Testis (tissue), 3 donors: Measurements from ENCODE around the gene TUBGCP6. TPM values are rescaled to one million over a fixed set of nuclear protein-coding genes. Genes with fewer than 3 reads are reported as not detected.

ENCODE experiments used
- DNase-seq: peaks from one replicate; pipeline ENCODE4 v3.0.0-alpha.2; 2019
- H3K27ac ChIP-seq, 2 donors: fragments of 200-600 bp; sonication (generic); one replicate each; pipeline ENCODE4 v1.5.1; 2019
- H3K27me3 ChIP-seq: fragments of 200-600 bp; sonication (generic); one replicate; pipeline ENCODE4 v1.5.1; 2019
- H3K36me3 ChIP-seq: fragments of 200-600 bp; sonication (generic); one replicate; pipeline ENCODE4 v1.5.1; 2017; ENCODE audit warnings: low read depth; ENCODE audit errors: missing control alignments
- H3K4me1 ChIP-seq: fragments of 200-600 bp; sonication (generic); one replicate; pipeline ENCODE4 v1.5.1; 2019
- H3K4me3 ChIP-seq, 2 donors: fragments of 200-600 bp; sonication (generic); one replicate each; pipeline ENCODE4 v1.5.1; 2017 to 2019
- H3K9me3 ChIP-seq: fragments of 200-600 bp; sonication (generic); one replicate; pipeline ENCODE4 v1.5.1; 2017
- CTCF ChIP-seq, 3 experiments: fragments of 450-650 bp in 2 of 3; fragments of 200-600 bp in 1 of 3; sonication (generic) in 1 of 3; IDR thresholded peaks; one replicate each; pipeline ENCODE4 v1.5.1; 2016 to 2019; ENCODE audit warnings: antibody characterized with exemption in 3 of 3, mild to moderate bottlenecking in 2 of 3, moderate library complexity in 1 of 3
- POLR2A ChIP-seq: fragments of 450-650 bp; IDR thresholded peaks from one replicate; pipeline ENCODE4 v1.6.1; 2017; ENCODE audit warnings: antibody characterized with exemption, mild to moderate bottlenecking, moderate library complexity
- WGBS, 2 donors: methylation state at CpG; one replicate each; pipeline ENCODE4 v1.1.5; 2018; 5-methylcytosine and 5-hydroxymethylcytosine counted together
- intact Hi-C: fragments of 100-400 bp; cut with DNase I; formaldehyde crosslinking; loops from one replicate; pipeline ENCODE4 v1.15.1; 2023; ENCODE audit warnings: low total_unique reads
- polyA plus RNA-seq: library from polyadenylated mRNA; stranded (reverse); fragments of 350-450 nt; fragmentation: Illumina TruSeq; extraction: RNeasy Lipid Tissue Mini Kit (QIAGEN cat#74804); gene quantifications from one replicate; pipeline ENCODE4 v1.2.3, GENCODE V29; 2014; ENCODE audit warnings: low read depth, low replicate concordance; ENCODE audit not compliant: insufficient read depth
- total RNA-seq, 2 donors: library from RNA; depleted of rRNA; stranded (reverse); fragments of >200 nt; gene quantifications; one replicate each; pipeline ENCODE4 v1.2.3, GENCODE V29; 2016

Gene TUBGCP6
- total and polyA plus RNA-seq, 3 donors from 2014 or later = 40.2 to 143 (median 136) TPM

GRCh38 chr22:50243685-50244419 lies 971 bp downstream of the TUBGCP6 start:
- 11 to 12% methylated on average over 14 to 27 of the region's 27 CpGs for WGBS, 2 donors
- TF ChIP-seq POLR2A (no peak), CTCF (IDR thresholded peaks at IDR 0.05) (no peak)
- Histone ChIP-seq H3K4me1 (peaks cover 36% of the 10 kb centered on the region), H3K4me3 (peak overlapping the region; percentile 78 to 93), H3K27ac (peak overlapping the region; percentile 82 to 86), H3K9me3 (no peaks in the 10 kb centered on the region), H3K27me3 (no peaks in the 10 kb centered on the region), H3K36me3 (no peaks in the 10 kb centered on the region)
- intact Hi-C loops = no loop called here
- DNase-seq = no peak

DNA sequence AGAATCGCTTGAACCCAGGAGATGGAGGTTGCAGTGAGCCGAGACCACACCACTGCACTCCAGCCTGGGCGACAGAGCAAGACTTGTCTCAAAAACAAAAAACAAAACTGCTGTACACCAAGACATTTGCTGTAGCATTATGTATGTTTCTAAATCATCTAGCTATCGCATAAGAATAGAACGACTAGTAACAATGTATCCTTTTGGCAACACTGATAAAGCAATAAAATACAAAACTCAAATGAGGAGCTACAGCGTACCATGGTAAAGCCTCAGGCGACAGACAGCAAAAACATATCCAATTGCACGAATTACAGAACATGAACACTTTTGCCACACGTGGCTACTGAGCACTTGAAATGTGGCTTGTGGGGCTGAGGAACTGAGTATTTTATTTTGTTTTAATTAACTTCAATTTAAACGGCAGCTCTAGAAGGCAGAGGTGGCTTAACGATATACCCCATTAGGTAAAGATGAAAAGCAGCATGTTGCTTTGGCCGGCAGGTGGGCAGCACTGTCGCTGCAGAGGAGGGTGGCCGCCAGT lies 2.3 kb downstream of the TUBGCP6 start:
- Histone ChIP-seq H3K4me3 (peak overlapping the region in 1 of 2 donors; percentile 93), H3K36me3 (no peaks in the 10 kb centered on the region), H3K9me3 (no peaks in the 10 kb centered on the region), H3K27ac (no peak overlapping the region), H3K4me1 (peaks cover 36% of the 10 kb centered on the region), H3K27me3 (no peaks in the 10 kb centered on the region)
- 34% methylated on average over 14 of the region's 14 CpGs for WGBS, 2 donors
- no peak for DNase-seq
- intact Hi-C loops = no loop called here
- no peak for TF ChIP-seq POLR2A
- TF ChIP-seq CTCF (IDR thresholded peaks at IDR 0.05) = no peak

DNA sequence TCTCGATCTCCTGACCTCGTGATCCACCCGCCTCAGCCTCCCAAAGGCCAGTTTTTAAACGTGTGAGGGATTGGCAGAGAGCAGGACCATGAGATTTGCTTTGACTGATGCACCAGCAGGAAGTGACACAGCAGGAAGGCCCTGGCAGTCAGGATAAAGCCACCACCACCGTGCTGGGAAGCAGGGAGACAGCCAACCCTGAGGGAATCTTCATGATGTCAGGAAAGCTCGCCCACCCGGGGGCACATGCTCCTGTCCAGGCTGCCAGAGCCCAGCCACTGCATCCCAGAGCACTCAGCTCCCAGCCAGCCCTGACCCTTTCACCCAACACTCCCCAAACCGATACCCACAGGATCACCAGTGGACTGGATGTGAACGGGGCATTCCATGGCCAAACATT lies 6.1 kb downstream of the TUBGCP6 start:
- no peak overlapping the region for H3K4me3 ChIP-seq
- TF ChIP-seq CTCF (IDR thresholded peaks at IDR 0.05) (no peak), POLR2A (no peak)
- no peaks in the 10 kb centered on the region for H3K36me3 ChIP-seq
- WGBS, 2 donors = 87 to 91% methylated on average over 7 to 9 of the region's 9 CpGs
- H3K27ac ChIP-seq = no peak overlapping the region
- peaks cover 28% of the 10 kb centered on the region for H3K4me1 ChIP-seq
- no peak for DNase-seq
- no peaks in the 10 kb centered on the region for H3K9me3 ChIP-seq
- intact Hi-C loops = no loop called here
- no peaks in the 10 kb centered on the region for H3K27me3 ChIP-seq

DNA sequence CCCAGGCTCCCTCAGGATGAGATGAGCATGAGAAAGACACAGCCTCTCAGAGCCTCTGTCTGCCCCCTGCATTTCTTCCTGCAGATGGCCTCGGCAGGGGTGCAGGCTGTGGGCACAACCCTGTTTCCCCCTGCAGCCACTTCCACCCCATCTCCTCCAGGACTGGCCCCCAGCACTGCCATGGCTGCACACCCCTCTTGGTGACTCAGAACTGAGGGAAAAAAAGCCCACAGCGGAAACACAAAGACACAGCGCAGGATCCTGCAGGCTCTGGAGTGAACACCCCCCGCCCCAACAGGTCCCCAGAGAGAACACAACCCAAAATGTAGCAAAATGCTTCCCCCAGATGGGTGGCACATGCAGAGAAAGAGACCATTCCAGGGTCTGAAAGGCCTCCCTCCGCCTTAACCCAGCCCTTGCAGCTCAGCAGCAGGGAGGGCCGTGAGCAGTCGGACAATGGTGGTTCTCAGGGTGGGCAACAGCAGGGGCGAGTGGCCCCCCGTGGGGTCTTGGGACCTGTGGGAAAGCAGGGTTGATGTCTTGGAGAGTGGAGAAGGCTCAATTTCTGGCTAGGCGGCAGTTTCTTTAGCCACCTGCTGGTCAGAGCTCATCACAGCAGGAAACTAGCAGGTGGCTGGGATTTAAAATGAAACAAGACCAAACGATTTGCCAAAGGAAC lies 8.0 kb downstream of the TUBGCP6 start:
- Histone ChIP-seq H3K27me3 (no peaks in the 10 kb centered on the region), H3K27ac (no peak overlapping the region), H3K4me3 (no peak overlapping the region), H3K9me3 (no peaks in the 10 kb centered on the region), H3K4me1 (peaks cover 9% of the 10 kb centered on the region), H3K36me3 (no peaks in the 10 kb centered on the region)
- no peak for DNase-seq
- 77 to 81% methylated on average over 9 to 11 of the region's 11 CpGs for WGBS, 2 donors
- TF ChIP-seq POLR2A (no peak), CTCF (IDR thresholded peaks at IDR 0.05) (peak; percentile 19 to 34 (median 33))
- intact Hi-C loops = no loop called here
